Central memory CD4-positive, alpha-beta T cell (primary cell): ENCODE data around the gene ZFPM1.

Experiments
- DNase-seq: peaks from one replicate; pipeline ENCODE4 v3.0.0; 2022

Gene ZFPM1

DNA sequence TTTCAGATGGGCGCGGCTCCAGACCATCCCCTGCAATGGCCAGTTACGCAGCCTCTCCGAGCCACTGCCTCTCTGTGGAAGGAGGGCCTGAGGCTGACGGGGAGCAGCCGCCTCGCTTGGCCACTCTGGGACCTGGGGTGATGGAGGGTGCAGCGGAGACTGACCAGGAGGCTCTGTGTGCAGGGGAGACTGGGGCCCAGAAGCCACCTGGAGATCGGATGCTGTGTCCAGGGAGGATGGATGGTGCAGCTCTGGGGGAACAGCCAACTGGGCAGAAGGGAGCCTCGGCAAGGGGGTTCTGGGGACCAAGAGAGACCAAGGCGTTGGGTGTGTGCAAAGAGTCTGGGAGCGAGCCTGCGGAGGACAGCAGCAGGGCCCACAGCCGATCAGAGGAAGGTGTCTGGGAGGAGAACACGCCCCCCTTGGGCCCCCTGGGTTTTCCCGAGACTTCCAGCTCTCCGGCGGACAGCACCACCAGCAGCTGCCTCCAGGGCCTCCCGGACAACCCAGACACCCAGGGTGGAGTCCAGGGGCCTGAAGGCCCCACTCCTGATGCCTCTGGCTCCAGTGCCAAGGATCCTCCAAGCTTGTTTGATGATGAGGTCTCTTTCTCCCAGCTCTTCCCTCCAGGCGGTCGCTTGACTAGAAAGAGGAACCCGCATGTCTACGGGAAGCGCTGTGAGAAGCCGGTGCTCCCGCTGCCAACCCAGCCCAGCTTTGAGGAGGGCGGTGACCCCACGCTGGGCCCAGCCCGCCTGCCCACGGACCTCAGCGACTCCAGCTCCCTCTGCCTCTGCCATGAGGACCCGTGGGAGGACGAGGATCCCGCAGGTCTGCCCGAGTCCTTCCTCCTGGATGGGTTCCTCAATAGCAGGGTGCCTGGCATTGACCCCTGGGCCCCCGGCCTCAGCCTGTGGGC is 17.4 kb upstream of the ZFPM1 start:
- DNase-seq = no peak

DNA sequence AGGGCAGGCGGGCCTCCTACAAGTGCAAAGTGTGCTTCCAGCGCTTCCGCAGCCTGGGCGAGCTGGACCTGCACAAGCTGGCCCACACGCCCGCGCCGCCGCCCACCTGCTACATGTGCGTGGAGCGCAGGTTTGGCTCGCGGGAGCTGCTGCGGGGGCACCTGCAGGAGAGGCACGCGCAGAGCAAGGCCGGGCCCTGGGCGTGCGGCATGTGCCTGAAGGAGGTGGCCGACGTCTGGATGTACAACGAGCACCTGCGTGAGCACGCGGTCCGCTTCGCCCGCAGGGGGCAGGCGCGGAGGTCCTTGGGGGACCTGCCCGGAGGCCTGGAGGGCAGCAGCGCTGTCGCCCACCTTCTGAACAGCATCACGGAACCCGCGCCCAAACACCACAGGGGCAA is 16.3 kb upstream of the ZFPM1 start:
- DNase-seq = no peak

DNA sequence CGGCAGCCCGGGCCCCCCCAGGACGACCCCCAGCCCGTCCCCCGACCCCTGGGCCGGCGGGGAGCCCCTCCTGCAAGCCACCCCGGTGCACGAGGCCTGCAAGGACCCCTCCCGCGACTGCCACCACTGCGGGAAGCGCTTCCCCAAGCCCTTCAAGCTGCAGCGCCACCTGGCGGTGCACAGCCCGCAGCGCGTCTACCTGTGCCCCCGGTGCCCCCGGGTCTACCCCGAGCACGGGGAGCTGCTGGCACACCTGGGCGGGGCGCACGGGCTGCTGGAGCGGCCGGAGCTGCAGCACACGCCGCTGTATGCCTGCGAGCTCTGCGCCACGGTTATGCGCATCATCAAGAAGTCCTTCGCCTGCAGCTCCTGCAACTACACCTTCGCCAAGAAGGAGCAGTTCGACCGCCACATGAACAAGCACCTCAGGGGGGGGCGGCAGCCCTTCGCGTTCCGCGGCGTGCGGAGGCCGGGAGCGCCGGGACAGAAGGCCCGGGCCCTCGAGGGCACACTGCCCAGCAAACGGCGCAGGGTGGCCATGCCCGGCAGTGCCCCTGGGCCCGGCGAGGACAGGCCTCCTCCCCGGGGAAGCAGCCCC is 15.6 kb upstream of the ZFPM1 start:
- DNase-seq = peak; percentile 41

DNA sequence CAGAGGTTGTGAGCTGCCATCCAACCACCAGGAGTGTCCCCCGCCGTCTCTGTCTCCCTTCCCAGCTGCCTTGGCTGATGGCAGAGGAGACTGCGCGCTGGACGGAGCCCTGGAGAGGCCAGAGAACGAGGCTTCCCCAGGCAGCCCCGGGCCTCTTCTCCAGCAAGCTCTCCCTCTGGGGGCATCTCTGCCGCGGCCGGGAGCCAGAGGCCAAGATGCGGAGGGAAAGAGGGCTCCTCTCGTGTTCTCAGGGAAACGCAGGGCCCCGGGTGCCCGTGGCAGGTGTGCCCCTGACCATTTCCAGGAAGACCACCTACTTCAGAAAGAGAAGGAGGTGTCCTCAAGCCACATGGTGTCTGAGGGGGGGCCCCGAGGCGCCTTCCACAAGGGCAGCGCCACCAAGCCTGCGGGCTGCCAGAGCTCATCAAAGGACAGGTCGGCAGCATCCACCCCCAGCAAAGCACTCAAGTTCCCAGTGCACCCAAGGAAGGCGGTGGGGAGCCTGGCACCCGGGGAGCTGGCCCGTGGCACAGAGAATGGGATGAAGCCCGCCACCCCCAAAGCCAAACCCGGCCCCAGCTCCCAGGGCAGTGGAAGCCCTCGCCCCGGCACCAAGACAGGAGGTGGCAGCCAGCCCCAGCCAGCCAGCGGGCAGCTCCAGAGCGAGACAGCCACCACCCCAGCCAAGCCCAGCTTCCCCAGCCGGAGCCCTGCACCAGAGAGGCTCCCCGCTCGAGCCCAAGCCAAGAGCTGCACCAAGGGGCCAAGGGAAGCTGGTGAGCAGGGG is 14.8 kb upstream of the ZFPM1 start:
- DNase-seq = no peak

DNA sequence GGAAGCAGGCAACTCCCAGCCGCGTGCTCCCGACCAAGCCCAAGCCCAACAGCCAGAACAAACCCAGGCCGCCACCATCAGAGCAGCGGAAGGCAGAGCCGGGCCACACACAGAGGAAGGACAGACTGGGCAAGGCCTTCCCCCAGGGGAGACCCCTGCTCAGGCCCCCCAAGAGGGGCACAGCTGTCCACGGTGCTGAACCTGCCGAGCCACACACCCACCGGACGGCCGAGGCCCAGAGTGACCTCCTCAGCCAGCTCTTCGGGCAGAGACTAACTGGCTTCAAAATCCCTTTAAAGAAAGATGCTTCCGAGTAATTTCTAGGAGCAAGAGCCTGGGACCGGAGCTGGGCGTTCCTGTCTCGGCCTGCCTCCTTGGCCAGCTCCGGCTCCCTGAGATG is 14.1 kb upstream of the ZFPM1 start:
- no peak for DNase-seq

DNA sequence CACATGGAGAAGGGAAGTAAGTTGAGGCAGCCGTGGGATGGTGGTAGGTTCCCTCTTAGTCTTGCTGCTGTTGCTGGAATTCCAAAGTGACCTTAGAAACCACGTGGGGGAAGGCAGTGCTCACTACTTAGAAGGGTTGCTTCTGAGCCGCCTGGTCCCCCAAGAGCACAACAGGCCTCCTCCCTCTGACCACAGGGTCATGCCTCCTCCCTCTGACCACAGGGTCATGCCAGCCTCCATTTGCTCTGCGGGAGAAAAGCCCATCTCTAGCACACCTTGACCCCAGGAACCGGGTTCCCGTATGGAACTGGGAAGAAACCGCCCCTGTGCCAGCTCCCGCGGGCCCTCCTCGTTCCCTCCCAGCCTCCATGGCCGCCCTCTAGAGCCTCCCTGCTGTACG is 13.4 kb upstream of the ZFPM1 start:
- DNase-seq = no peak

DNA sequence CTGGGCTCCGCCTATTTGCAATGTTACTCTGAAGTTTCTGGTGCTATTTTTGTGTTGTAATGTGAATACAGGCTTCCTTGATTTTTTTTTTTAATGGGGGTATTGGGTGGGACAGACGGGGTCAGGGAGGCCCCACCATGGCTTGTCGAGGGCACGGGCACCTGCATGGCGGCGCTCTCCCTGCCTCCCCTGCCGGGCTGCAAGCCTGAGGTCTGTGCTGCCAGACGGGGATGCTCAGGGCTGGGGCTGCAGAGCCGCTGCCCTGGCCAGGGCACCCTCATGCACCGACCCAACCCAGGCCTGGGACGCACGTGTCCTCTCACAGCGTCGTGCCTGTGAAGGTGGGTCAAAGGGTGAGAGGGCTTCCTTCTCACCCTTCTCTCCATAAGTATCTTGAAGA is 13.0 kb upstream of the ZFPM1 start:
- no peak for DNase-seq

DNA sequence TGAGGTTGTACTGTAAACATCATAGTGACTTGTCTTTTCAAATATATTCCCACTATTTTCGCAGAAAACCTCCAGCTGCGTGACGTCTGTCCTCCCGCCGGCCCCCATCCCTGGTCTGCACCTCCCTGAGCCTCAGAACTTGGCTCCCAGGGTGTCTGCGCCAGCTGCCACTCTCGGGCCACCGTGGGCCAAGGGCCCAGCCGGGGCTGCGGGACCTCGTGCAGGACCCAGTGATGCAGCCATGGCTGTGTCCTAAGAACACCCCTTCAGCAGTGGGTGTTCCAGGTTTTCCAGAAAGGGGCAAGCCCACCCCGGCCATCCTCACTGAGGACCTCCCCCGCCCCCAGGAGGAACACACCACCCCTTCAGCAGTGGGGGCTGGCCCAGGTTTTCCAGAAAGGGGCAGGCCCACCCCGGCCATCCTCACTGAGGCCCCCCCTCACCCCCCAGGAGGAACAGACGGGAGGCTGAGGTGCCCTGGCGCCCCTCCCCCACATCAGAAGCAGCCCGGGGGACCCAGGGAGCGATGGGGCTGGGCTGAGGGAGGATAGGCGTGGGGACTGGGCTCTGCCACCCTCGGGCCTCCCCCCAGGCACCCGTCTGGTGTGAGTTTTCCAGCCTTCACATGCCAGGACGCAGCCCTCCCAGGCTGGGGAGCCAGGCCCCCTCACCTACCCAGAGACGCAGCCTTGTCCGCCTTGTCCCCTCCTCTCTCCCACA is 12.2 kb upstream of the ZFPM1 start:
- DNase-seq = no peak

DNA sequence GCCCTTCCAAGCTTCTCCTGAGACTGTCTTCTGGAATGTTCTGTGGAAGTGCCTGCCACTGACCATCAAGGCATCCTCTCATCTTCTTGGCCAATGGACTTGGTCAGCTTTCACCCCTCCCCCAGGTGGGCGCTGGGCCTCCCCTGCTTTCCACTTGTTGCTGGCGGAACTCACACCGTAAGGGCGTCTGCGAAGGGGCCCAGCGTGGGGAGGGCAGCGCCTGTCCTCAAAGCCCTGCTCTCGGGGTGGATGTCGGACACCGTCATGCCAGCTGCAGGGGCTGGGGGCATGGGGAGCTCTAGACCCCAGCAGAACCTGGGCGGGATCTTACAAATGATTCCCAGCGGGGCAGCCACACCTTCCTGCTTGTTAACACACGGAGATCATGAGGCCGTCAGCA is 11.6 kb upstream of the ZFPM1 start:
- no peak for DNase-seq

DNA sequence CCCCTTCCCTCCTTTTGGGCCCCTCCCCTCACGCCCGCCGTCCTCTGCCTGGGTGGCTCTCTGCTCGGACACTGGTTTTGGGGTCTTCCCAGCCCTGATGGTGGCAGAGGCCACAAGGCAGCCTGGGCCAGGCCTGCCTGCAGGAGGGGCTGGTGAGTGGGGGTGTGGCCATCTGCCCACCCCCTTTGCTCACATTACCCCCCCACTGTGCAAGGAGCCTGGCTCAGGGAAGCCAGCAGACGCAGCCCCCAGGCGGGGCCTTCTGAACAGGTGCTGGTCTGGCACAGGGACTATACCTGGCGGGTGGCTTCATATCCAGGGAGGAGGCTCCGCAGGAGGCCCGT is 10.7 kb upstream of the ZFPM1 start:
- no peak for DNase-seq

DNA sequence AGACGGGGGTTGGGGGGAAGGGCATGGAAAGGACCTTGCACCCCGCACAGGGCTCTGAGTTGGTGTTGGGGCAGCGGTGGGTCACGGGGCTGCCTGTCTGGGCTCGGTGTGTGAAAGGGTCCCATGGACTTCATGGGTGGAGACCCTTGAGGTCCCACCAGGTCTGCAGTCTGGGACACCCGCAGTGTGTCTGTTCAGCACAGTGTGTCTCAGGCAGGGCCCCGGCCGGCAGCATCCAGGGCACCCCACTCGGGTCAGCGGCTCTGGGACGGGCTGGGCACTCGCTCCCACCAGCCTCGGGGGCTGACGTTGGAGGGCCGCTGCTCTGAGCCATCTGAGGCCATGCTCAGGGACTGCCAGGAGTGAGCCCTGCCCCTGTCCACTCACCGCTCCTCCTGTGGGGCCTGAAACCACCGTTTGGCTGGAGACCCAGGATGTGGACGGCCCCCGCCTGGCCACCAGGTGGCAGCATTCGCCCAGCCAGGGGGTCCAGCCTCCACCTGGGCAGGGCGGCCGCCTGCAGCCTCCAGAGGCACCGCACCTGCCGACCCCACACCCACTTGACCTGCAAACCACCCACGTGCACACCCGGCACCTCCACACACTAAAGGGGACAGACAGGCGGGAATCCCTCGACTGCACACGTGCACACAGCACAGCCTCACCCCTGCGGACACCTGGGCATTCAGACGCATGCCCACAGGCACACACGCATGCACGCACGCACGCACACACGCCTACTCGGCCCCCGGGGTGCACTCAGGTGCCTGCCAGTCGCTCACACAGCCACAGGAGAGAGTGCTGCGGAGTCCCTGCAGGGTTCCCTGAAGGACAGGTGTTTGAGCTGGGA is 10.1 kb upstream of the ZFPM1 start:
- DNase-seq = peak; percentile 71

DNA sequence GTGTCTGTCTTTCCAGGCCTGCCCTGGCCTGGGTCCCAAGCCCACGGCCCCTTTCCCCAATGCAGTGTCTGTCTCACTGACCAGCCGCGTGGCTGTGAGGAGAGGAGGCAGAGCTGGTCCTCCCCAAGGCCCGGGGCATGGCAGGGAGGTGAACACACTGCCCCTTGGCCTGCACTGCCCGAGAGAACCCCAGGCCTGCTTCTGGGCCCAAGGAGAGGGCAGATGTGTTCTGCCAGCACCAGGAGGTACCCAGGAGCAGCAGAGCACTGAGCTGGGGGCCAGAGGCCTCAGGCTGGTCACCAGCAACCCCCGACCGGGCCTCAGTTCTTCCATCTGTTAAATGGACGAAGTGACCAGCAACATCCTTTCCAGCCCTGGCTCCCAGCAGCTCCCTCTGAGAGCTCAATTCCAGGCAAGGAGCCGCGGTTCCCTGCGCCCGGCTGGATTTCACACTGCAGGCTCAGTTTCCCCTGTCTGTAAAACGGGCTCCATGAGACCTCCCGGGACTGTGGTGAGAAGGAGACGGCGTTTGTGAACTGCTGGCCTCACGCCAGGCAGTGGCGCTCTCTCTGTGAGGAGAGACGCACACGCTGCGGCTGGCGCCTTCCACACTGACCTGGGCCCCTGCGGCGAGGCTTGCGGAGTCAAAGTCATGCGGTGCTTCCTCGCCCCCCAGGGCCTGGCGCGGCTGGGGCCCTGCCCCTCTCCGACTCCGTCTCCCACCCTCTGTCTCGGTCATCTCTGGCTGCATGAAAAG is 8.1 kb upstream of the ZFPM1 start:
- no peak for DNase-seq

DNA sequence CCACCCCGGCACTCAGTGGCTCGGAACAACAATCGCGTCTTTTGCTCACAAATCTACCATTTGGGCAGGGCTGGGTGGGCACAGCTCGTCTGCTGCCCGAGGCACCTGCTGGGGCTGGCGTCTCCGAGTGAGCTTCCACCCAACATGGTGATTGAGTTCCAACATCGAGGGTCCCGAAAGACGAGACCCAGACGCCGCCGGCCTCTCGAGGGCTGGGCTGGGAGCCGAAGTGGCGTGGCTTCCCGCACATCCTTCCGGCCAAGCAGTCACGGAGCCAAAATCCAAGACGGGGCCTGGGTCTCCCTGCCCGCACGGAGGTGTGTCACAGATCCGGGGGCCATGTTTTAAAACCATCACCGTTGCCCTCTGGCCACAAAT is 7.5 kb upstream of the ZFPM1 start:
- DNase-seq = no peak

DNA sequence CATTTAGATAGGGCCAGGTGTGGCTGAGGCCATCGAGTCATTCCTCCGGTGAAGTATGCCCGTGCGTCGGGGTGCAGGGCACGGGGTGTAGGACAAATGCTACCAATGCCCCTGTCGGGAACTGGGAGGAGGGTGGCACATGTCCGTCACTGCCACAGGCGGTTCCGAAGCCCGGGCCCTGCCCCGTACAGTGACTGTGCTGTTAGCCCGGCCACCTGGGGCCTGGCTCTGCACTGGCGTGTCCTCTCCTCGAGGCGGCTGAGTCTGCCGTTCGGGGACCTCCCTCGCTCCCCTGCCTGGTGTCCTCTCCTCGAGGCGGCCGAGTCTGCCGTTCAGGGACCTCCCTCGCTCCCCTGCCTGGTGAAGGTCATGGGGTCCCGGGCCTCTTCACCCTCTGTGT is 7.0 kb upstream of the ZFPM1 start:
- DNase-seq = no peak

DNA sequence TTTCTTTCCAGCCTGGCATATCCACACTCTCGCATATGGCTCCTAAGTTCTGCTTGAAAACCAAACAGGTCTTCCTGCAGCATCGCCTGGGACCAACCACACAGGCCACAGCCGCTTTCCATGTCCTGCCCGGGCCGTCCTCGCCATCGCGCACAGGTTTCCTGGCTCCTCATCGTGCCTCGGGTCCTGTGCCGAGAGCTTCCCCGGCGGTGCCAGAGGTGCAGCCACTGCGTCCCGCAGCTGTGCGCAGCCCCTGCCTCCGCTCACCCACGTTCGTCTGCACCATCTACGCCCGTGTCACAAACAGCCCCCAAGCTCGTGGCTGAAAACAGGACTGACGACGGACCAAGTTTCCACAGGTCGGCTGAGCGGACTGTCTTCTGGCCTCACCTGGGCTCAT is 6.3 kb upstream of the ZFPM1 start:
- DNase-seq = no peak

DNA sequence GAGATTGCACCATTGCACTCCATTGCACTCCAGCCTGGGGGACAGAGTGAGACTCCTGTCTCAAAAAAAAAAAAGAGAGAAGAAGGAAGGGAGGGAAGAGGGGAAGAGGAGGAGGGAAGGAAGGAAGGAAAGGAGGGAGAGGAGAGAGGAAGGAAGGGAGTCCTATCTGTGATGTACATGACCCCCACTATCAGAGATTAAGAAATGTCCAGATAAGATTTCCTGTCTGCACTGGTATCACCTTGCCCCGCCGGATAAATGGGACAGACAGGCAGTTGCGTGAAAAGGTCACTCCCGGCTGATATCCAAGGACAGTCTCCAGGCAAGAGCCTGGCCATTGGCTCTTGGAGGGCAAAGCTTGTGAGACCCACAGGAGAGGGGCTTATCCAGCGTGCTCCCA is 5.2 kb upstream of the ZFPM1 start:
- DNase-seq = no peak

DNA sequence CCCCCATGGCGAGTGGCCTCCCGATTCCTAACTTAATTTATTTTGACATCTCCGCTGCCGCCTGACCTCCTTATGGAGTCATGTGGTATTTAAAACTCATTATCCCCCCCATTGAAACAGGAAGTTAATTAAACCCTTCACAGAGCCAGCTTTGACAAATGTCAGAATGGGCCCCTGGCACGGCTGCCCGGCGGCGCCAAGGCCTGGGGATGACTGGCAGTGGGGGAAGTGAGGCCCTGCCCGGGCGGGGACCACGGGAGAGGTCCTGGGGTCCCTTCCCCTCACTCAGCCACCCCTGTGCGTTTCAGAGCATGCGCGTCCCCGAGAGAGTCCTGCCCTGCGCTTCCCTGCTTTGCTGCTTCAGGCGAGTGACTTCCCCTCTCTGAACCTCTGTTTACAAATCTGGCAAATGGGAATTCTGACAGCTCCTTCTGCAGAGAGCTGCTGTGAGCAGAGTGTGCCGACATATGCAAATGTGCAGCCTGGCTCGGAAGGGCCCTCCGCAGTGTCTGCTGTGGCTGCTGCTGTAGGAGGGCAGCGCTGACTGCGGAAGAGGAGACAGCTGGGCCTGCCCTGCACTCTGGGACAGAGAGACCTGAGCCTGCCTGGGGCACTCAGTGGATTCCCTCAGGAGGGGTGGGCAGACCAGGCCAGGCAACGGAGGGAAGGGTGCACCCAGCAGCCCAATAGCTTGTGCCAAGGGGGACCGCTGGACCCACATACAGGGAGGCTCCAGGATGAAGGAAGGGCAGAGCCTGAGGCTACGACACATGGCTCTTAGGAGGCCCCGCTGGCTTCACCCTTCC is 4.4 kb upstream of the ZFPM1 start:
- DNase-seq = no peak

DNA sequence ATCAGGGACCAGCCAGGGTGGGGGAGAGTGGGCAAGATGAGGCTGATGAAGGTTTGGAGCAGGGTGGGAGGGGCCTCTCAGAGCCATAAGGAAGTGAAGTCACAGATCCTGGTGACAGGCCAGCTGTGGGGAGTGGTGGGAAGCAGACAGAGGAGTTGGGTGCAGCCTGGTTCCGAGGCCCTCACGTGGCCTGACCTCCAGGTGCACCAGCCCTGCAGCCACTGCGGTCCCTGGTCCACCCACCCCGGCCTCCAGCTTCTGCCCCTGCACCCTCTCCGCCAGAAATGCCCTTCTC is 3.9 kb upstream of the ZFPM1 start:
- DNase-seq = no peak

DNA sequence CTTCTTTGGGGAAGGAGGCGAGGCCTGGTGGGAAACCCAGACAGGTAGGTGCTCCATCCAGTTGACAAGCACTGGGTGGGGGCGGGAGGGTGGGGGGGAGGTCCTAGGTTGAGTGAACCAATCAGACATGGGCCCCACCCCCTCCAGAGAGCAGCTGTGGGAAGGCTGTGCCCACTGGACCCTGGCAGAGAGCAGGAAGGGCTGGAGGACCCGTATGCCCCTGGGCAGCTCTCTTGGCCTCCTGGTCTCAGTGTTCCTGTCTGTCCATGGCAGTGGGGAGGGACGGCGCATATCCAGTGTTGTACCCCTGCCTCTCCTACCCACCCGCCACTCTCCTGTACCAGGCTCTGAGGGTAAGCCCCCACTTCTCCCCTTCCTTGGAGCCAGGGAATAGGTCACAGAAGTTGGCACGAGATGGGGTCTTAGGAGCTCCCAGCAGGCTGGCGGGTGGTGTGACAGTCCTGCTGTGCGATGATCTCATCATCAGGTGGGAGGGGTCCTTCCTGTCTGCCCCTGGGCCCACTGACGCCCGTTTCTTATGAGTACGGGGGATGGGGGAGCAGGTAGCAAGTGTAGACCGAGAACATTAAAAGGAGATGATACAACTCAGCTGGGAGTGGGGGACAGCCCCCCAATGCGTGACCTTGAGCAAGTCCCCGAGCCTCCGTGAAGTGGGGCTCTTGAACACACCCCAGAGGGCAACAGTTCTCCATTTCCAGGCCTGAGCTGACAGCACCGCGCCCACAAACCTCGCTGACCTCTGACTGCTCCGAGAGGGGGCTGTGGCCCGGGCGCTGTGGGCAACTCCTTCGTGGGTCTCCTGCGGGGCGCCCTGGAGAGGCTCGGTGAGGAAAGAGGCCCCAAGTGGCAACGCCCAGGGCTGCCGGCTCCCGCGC is 1.2 kb upstream of the ZFPM1 start:
- no peak for DNase-seq
